Motor neuron (in vitro differentiated cells): Measurements from ENCODE around the gene CCL7. TPM values are rescaled to one million over a fixed set of nuclear protein-coding genes. Genes with fewer than 3 reads are reported as not detected.

ENCODE experiments used
- ATAC-seq, 8 experiments: fragments of 200-7000 bp; cut with Tn5 transposase; replicated peaks in 6 of 8; 2 replicates each; pipeline ENCODE4 v1.8.0; 2021; ENCODE audit warnings: mild to moderate bottlenecking in 8 of 8, moderate library complexity in 8 of 8
- H3K27ac ChIP-seq, 2 donors: fragments of 250-450 bp; sonication (Bioruptor Pico); 2 replicates each; pipeline ENCODE4 v1.9.0; 2021; ENCODE audit warnings: antibody characterized with exemption in 2 of 2, mild to moderate bottlenecking in 2 of 2, moderate library complexity in 1 of 2
- H3K4me1 ChIP-seq, 2 donors: fragments of 250-450 bp; sonication (Bioruptor Pico); replicated peaks in 1 of 2; 2 replicates each; pipeline ENCODE4 v1.6.1; 2021; ENCODE audit warnings: antibody characterized with exemption in 2 of 2, mild to moderate bottlenecking in 2 of 2, moderate library complexity in 1 of 2
- H3K4me3 ChIP-seq, 5 donors: fragments of 250-450 bp; sonication (Bioruptor Pico); 2 replicates each; pipeline ENCODE4 v1.9.0; 2021; ENCODE audit warnings: antibody characterized with exemption in 5 of 5, mild to moderate bottlenecking in 5 of 5, moderate library complexity in 4 of 5
- WGBS, 10 experiments: fragments of 450-650 bp; shearing (Covaris generic); methylation state at CpG; one replicate each; pipeline ENCODE4 v1.0.0; 2022; 5-methylcytosine and 5-hydroxymethylcytosine counted together
- in situ Hi-C, 9 experiments: fragments of 400-800 bp; cut with MboI; loops; one replicate each; pipeline ENCODE4 v1.15.0; 2021; ENCODE audit warnings: low sequenced_read_pairs in 9 of 9, low pct_unique_long_range_greater_than_20kb in 2 of 9; ENCODE audit not compliant: unreplicated experiment in 9 of 9
- total RNA-seq, 8 experiments: library from RNA; unstranded; fragments of 300-600 nt; gene quantifications; 2 replicates each; pipeline versions ENCODE4 v1.2.3 to v1.2.4, GENCODE V29; 2022

The CCL7 gene
- total RNA-seq, 8 experiments from 2014 or later, result not detected

GRCh38 chr17:34301986-34302385, 32.0 kb downstream of the CCL7 start:
- 20 to 100% (median 76%) methylated on average over 1 to 2 of the region's 2 CpGs; no CpG with 5 or more reads in 2 of the 10 experiments for WGBS, 10 experiments
- Histone ChIP-seq H3K4me1 (no peaks in the 10 kb centered on the region), H3K27ac (no peak overlapping the region), H3K4me3 (no peak overlapping the region)
- in situ Hi-C loops, result no loop called here
- no peak for ATAC-seq

DNA sequence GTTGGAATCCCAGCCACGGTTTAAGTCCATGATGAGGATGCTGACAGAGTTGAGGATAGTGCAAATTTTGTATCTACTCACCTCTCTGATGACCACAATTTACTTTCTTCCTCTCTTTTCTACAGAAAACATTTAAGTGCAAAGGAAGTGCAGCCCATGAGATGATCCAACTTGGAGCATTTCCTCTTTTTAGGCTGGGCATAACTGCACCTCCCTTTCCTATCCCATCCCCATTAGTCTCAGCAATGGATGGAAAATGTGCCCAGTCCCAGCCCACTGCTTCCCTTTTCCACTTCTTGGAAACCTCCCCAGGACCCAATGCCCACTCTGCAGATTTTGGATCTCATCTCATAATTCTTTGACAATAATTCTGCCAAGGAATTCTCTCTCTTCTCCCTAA, 32.6 kb downstream of the CCL7 start:
- no peak overlapping the region for H3K4me3 ChIP-seq
- H3K4me1 ChIP-seq, result no peaks in the 10 kb centered on the region
- no peak overlapping the region for H3K27ac ChIP-seq
- ATAC-seq, result no peak
- WGBS, 10 experiments, result 40 to 78% (median 63%) methylated on average over 1 of the region's 1 CpG; no CpG with 5 or more reads in 7 of the 10 experiments
- in situ Hi-C loops, result no loop called here

DNA sequence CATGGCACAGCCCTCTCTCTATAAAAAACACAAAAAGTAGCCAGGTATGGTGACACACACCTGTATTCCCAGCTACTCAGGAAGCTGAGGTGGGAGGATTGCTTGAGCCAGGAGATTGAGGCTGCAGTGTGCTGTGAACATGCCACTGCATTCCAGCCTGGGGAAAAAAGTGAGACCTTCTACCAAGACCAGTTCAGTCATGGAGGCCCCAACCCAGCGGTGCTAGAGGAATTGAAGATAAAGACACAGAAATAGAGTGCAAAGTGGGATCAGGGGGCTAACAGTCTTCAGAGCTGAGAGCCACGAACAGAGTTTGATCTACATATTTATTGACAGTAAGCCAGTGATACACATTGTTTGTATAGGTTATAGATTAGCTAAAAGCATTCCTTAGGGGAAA, 33.6 kb downstream of the CCL7 start:
- in situ Hi-C loops, result no loop called here
- no peak for ATAC-seq
- H3K27ac ChIP-seq, result no peak overlapping the region
- H3K4me1 ChIP-seq, result no peaks in the 10 kb centered on the region
- WGBS, 10 experiments, result 47 to 100% (median 89%) methylated on average over 1 to 2 of the region's 2 CpGs; no CpG with 5 or more reads in 4 of the 10 experiments
- H3K4me3 ChIP-seq, result no peak overlapping the region

DNA sequence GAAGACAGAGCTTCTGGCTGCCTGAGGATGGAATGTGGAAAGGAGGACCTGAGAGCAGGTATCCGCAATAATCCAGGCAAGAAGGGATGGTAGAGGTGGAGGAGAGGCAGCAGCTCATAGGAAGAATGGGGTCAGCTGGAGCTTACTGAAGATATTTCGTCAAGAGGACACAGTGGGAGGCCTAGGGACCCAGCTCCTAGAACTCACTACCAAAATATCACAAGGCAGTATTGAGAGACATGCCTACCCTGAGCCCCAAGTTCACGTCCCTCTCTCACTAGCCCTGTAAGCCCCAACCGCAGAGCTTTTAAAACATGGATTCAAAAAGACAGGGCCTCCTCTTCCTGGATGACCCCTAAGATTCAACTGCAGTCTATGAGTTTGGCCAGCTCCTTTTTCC, 35.0 kb downstream of the CCL7 start:
- ATAC-seq, result no peak
- in situ Hi-C loops, result loop anchor here in 1 of 9 experiments (5.0 kb wide), 1 partner anchor 103 kb away; no protein-coding TSS in a partner anchor
- Histone ChIP-seq H3K4me3 (no peak overlapping the region), H3K4me1 (no peaks in the 10 kb centered on the region), H3K27ac (no peak overlapping the region)
- WGBS, 10 experiments, result 60 to 100% (median 83%) methylated on average over 1 to 4 of the region's 4 CpGs; no CpG with 5 or more reads in 2 of the 10 experiments

DNA sequence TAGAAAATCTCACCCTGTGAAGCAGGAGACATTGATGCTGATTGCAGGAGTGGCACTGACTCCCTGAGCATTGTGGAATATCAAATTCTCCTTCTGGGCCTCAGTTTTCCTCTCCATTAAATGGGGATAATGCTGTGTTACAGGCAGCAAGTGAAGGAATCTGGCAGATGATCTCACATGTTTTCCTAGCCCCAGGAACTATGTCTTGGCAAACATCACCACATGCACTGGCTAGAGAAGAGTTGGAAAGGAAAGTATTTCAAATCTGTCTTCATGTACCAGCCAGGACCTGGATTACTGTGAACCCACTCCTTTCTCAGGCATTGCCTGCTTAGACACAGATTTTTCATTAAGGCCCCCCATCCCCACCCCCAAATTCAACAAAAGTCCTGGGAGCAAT, 35.6 kb downstream of the CCL7 start:
- in situ Hi-C loops, result loop anchor here in 1 of 9 experiments (5.0 kb wide), 1 partner anchor 103 kb away; no protein-coding TSS in a partner anchor
- Histone ChIP-seq H3K4me1 (no peaks in the 10 kb centered on the region), H3K27ac (no peak overlapping the region), H3K4me3 (no peak overlapping the region)
- ATAC-seq, result no peak

DNA sequence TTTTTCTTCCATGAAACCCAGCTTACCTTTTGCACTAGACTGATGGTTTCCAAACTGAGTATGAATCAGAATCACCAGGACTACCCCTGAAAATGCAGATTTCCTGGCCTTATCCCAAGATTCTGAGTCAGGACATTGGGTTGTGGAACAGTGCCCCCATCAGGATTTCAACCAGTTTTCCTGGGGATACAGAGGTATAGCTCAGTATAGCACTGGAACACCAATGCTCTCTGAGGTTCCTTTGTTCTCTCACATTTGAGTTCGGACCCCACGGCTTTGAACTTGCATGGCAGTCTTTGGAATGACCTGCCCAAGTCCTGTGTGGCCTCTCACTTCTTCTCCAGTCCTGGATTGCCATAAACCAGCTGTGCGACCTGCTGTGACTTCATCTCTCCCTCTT, 36.4 kb downstream of the CCL7 start:
- Histone ChIP-seq H3K4me1 (no peaks in the 10 kb centered on the region), H3K4me3 (no peak overlapping the region), H3K27ac (no peak overlapping the region)
- 26 to 70% (median 40%) methylated on average over 1 to 3 of the region's 3 CpGs; no CpG with 5 or more reads in 4 of the 10 experiments for whole genome bisulfite sequencing, 10 experiments
- peak in 4 of 8 experiments; percentile 35 to 98 (median 90) for ATAC-seq
- in situ Hi-C loops, result loop anchor here in 1 of 9 experiments (5.0 kb wide), 1 partner anchor 104 kb away; no protein-coding TSS in a partner anchor

DNA sequence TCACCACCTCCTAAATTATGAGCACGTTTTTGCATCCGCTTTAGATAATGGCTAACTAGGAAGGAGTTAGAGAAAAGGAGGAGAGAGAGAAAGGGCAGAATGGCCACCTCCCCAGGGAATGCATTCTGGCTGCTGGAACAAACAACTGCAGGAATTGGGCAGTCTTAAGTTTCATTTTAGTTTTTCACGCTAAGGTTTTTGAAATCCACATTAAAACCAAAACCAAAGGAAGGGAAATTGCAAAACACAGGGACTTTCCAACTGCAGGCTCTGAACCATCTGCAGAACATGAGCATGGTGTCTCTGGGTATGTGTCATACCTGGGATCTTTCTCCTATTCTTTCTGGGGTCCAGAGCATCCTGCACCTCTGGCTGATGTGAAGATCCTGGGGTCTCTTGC, 37.1 kb downstream of the CCL7 start:
- Histone ChIP-seq H3K4me1 (no peaks in the 10 kb centered on the region), H3K4me3 (no peak overlapping the region), H3K27ac (no peak overlapping the region)
- peak in 2 of 8 experiments; percentile 14 to 25 for ATAC-seq
- in situ Hi-C loops, result loop anchor here in 1 of 9 experiments (5.0 kb wide), 1 partner anchor 105 kb away; no protein-coding TSS in a partner anchor
- 0 to 100% (median 45%) methylated on average over 1 to 3 of the region's 3 CpGs; no CpG with 5 or more reads in 2 of the 10 experiments for WGBS, 10 experiments

DNA sequence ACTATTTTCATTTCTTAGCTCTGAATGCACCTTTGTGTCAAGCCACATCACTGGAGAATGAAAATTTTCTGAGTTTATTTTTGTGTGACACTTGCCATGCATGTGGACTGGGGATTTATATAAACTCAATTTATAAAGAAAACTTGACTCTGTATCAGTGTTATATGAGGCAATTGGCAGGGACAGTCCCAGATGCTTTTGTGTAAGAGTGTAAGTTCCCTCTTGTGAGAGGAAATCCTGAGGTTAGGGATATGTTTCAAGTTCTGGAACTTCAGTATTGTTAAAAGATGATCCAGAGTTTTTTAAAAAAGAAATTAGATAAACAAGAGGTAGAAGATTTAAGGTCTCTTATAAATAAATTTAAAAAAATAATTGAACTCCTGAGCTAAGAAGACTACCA, 38.4 kb downstream of the CCL7 start:
- ATAC-seq, result no peak

DNA sequence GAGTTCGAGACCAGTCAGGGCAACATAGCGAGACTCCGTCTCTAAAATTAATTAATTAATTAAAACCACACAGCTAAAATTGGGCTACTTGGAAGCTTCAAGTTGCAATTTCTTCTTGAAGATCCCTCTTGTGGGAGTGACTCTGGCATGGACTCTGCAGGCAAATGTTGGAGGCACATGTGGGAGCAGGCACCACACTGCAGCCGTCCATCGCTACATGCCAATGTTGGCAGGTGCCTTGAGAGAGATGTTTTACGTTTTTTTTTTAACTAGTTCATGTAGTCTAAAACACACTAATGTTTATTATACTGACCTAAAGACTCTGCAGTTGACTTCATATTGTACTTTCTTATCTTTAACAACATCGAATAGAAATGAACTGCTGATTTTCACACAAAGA, 41.3 kb downstream of the CCL7 start:
- Histone ChIP-seq H3K4me1 (no peaks in the 10 kb centered on the region), H3K27ac (no peak overlapping the region), H3K4me3 (no peak overlapping the region)
- 50 to 90% (median 78%) methylated on average over 2 to 7 of the region's 7 CpGs for WGBS, 10 experiments
- ATAC-seq, result no peak
- in situ Hi-C loops, result loop anchor here in 1 of 9 experiments (10.0 kb wide), 1 partner anchor 46 kb away; no protein-coding TSS in a partner anchor

More for the DNA sequence above, 38.4 kb downstream of the CCL7 start:
- in situ Hi-C loops, result loop anchor here in 1 of 9 experiments (5.0 kb wide), 1 partner anchor 106 kb away; no protein-coding TSS in a partner anchor
- Histone ChIP-seq H3K4me1 (no peaks in the 10 kb centered on the region), H3K27ac (no peak overlapping the region), H3K4me3 (no peak overlapping the region)

DNA sequence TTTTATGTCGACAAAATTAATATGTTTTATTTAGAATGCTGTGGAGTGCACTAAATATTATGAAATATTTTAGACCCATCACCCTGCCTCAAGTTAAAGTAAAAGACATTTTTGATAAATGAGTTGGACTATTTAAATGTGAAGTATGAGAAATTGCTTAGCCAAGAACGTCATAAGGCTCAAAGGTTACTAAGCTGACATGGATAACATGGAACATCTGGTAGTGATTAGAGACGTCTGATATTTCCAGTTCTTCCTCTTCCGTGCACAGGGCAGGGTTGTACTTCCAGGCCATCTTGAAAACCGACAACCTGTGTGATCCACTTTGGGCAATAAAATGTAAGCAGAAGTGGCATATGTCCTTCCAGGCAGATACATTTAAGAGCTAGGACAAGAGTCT, 42.1 kb downstream of the CCL7 start:
- no peak overlapping the region for H3K4me3 ChIP-seq

GRCh38 chr17:34313164-34313563, 43.1 kb downstream of the CCL7 start:
- peak in 1 of 8 experiments; percentile 46 for ATAC-seq
- no peak overlapping the region for H3K27ac ChIP-seq
- WGBS, 10 experiments, result 20 to 95% (median 79%) methylated on average over 1 to 4 of the region's 4 CpGs; no CpG with 5 or more reads in 1 of the 10 experiments
- in situ Hi-C loops, result loop anchor here in 1 of 9 experiments (10.0 kb wide), 1 partner anchor 48 kb away; no protein-coding TSS in a partner anchor
- no peaks in the 10 kb centered on the region for H3K4me1 ChIP-seq
- H3K4me3 ChIP-seq, result no peak overlapping the region

More for the DNA sequence above, 42.1 kb downstream of the CCL7 start:
- in situ Hi-C loops, result loop anchor here in 1 of 9 experiments (10.0 kb wide), 1 partner anchor 47 kb away; no protein-coding TSS in a partner anchor
- Histone ChIP-seq H3K27ac (no peak overlapping the region), H3K4me1 (no peaks in the 10 kb centered on the region)
- peak in 2 of 8 experiments; percentile 46 to 66 for ATAC-seq
- 13 to 75% (median 52%) methylated on average over 2 to 5 of the region's 5 CpGs for WGBS, 10 experiments

GRCh38 chr17:34314279-34314678, 44.3 kb downstream of the CCL7 start:
- in situ Hi-C loops, result loop anchor here in 1 of 9 experiments (10.0 kb wide), 1 partner anchor 49 kb away; no protein-coding TSS in a partner anchor
- no peak overlapping the region for H3K4me3 ChIP-seq
- no peak overlapping the region for H3K27ac ChIP-seq
- no peaks in the 10 kb centered on the region for H3K4me1 ChIP-seq
- WGBS, 10 experiments, result 0 to 100% (median 38%) methylated on average over 1 to 4 of the region's 4 CpGs; no CpG with 5 or more reads in 2 of the 10 experiments
- peak in 3 of 8 experiments; percentile 46 to 61 (median 59) for ATAC-seq

DNA sequence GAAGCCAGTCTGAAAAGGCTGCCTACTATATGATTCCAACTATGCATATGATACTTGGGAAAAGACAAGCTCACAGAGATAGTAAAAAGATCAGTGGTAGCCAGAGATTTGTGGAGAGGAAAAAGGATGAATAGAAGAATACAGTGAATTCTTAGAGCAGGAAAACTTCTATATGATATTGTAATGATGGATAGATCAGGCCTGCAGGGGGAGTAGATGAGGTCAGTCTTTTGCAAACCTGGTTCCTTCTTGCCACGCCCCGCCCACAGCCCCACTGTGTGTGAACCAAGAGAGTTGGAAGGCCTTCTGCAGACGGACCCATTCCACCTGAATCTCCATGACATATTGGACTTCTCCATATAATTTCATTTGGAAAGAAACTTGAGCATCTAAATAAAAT, 48.5 kb downstream of the CCL7 start:
- in situ Hi-C loops, result loop anchor here in 1 of 9 experiments (10.0 kb wide), 1 partner anchor 54 kb away; no protein-coding TSS in a partner anchor
- WGBS, 10 experiments, result 40 to 90% (median 67%) methylated on average over 1 to 3 of the region's 3 CpGs; no CpG with 5 or more reads in 2 of the 10 experiments
- ATAC-seq, result peak in 3 of 8 experiments; percentile 19 to 31 (median 20)

More for the DNA sequence above, 48.5 kb downstream of the CCL7 start:
- H3K4me3 ChIP-seq, result no peak overlapping the region
- H3K4me1 ChIP-seq, result no peaks in the 10 kb centered on the region
- no peak overlapping the region for H3K27ac ChIP-seq
